HEK293 (cell line): ENCODE data around the gene IFNGR1.

Source experiments
- CTCF ChIA-PET: fragments of 350-600 bp; formaldehyde crosslinking; extraction: SDS; loops from one replicate; lab custom pipeline; 2021; ENCODE audit warnings: antibody characterized with exemption; lab: Yijun Ruan, JAX
- POLR2A ChIA-PET: fragments of 300-600 bp; formaldehyde crosslinking; extraction: SDS; loops from one replicate; lab custom pipeline; 2020; ENCODE audit warnings: antibody characterized with exemption, inconsistent platforms; lab: Yijun Ruan, JAX
- H3K27ac ChIP-seq: fragments of 200-500 bp; sonication (Bioruptor generic); 2 replicates; pipeline ENCODE4 v1.5.1; 2014; ENCODE audit warnings: low read depth, low read length, control low read depth, inconsistent platforms; ENCODE audit errors: extremely low read depth
- H3K36me3 ChIP-seq, 2 experiments: fragments of 200-500 bp in 1 of 2; sonication (Bioruptor generic) in 1 of 2; 1 replicate in 1 of 2; 2 replicates in 1 of 2; pipeline ENCODE4 v1.5.1; 2014 to 2017; ENCODE audit warnings: inconsistent platforms in 2 of 2, low read length in 2 of 2; ENCODE audit not compliant: control insufficient read depth in 2 of 2, insufficient read depth in 1 of 2
- H3K4me1 ChIP-seq: fragments of 200-500 bp; sonication (Bioruptor generic); 2 replicates; pipeline ENCODE4 v1.5.1; 2014; ENCODE audit warnings: mild to moderate bottlenecking, low read length, inconsistent platforms; ENCODE audit not compliant: control insufficient read depth, insufficient read depth
- H3K4me3 ChIP-seq: 2 replicates; pipeline ENCODE4 v1.5.1; 2011; ENCODE audit warnings: low read depth, mild to moderate bottlenecking, control low read depth, low read length, moderate library complexity
- H3K9me3 ChIP-seq: fragments of 200-500 bp; sonication (Bioruptor generic); 2 replicates; pipeline ENCODE4 v1.5.1; 2014; ENCODE audit warnings: low read depth, low read length, inconsistent platforms; ENCODE audit not compliant: control insufficient read depth, insufficient read depth
- FEZF1 ChIP-seq: fragments of 450-650 bp; formaldehyde crosslinking; IDR thresholded peaks from 2 replicates; pipeline ENCODE4 v1.5.1; 2016; ENCODE audit warnings: missing biosample characterization, missing genetic modification characterization
- RBAK ChIP-seq: fragments of 450-650 bp; formaldehyde crosslinking; IDR thresholded peaks from 2 replicates; pipeline ENCODE4 v1.5.1; 2016; ENCODE audit warnings: missing biosample characterization, missing genetic modification characterization
- SALL2 ChIP-seq: fragments of 450-650 bp; formaldehyde crosslinking; IDR thresholded peaks from 2 replicates; pipeline ENCODE4 v1.5.0; 2017; ENCODE audit warnings: missing biosample characterization, mild to moderate bottlenecking, missing genetic modification characterization, borderline replicate concordance
- SETDB1 ChIP-seq: IDR thresholded peaks from one replicate; pipeline ENCODE4 v1.6.1; 2017; ENCODE audit warnings: mild to moderate bottlenecking, low read length, moderate library complexity, mixed read lengths; ENCODE audit not compliant: insufficient read length
- TCF7L2 ChIP-seq: IDR thresholded peaks from 2 replicates; pipeline ENCODE4 v1.6.1; 2011; ENCODE audit warnings: low read depth, mild to moderate bottlenecking, inconsistent platforms, low read length, moderate library complexity, borderline replicate concordance
- ZBTB21 ChIP-seq: fragments of 450-650 bp; formaldehyde crosslinking; IDR thresholded peaks from 2 replicates; pipeline ENCODE4 v1.5.1; 2017; ENCODE audit warnings: missing biosample characterization, missing genetic modification characterization
- ZNF140 ChIP-seq: fragments of 450-650 bp; formaldehyde crosslinking; IDR thresholded peaks from 2 replicates; pipeline ENCODE4 v1.5.1; 2016; ENCODE audit warnings: missing biosample characterization, missing genetic modification characterization
- ZNF214 ChIP-seq: fragments of 450-650 bp; formaldehyde crosslinking; IDR thresholded peaks from 2 replicates; pipeline ENCODE4 v1.5.1; 2017; ENCODE audit warnings: missing biosample characterization, mild to moderate bottlenecking, missing genetic modification characterization, borderline replicate concordance
- ZNF394 ChIP-seq: fragments of 450-650 bp; formaldehyde crosslinking; IDR thresholded peaks from 2 replicates; pipeline ENCODE4 v1.5.1; 2016; ENCODE audit warnings: missing biosample characterization, missing genetic modification characterization, mild to moderate bottlenecking, moderate library complexity, borderline replicate concordance
- ZNF501 ChIP-seq: fragments of 450-650 bp; formaldehyde crosslinking; IDR thresholded peaks from 2 replicates; pipeline ENCODE4 v1.5.1; 2016; ENCODE audit warnings: missing biosample characterization, missing genetic modification characterization
- ZNF529 ChIP-seq: fragments of 450-650 bp; formaldehyde crosslinking; IDR thresholded peaks from 2 replicates; pipeline ENCODE4 v1.5.1; 2017; ENCODE audit warnings: missing genetic modification characterization, missing biosample characterization; ENCODE audit not compliant: insufficient replicate concordance
- ZNF549 ChIP-seq: fragments of 450-650 bp; IDR thresholded peaks from 2 replicates; pipeline ENCODE4 v1.5.1; 2018; ENCODE audit warnings: missing biosample characterization, missing genetic modification characterization, mild to moderate bottlenecking, inconsistent platforms, moderate library complexity
- ZNF560 ChIP-seq: fragments of 450-650 bp; formaldehyde crosslinking; IDR thresholded peaks from 2 replicates; pipeline ENCODE4 v1.5.1; 2017; ENCODE audit warnings: missing biosample characterization, missing genetic modification characterization, borderline replicate concordance
- ZNF561 ChIP-seq: fragments of 450-650 bp; IDR thresholded peaks from 2 replicates; pipeline ENCODE4 v1.5.1; 2018; ENCODE audit warnings: missing biosample characterization, missing genetic modification characterization, borderline replicate concordance
- ZNF670 ChIP-seq: fragments of 450-650 bp; formaldehyde crosslinking; IDR thresholded peaks from 2 replicates; pipeline ENCODE4 v1.5.1; 2016; ENCODE audit warnings: missing biosample characterization, missing genetic modification characterization, low read depth
- ZNF707 ChIP-seq: fragments of 450-650 bp; formaldehyde crosslinking; IDR thresholded peaks from 2 replicates; pipeline ENCODE4 v1.5.1; 2016; ENCODE audit warnings: missing biosample characterization, missing genetic modification characterization
- TF ChIP-seq, protein P1 (sequence below): fragments of 450-650 bp; formaldehyde crosslinking; IDR thresholded peaks from 2 replicates; pipeline ENCODE4 v1.5.1; 2017; ENCODE audit warnings: missing biosample characterization, missing genetic modification characterization
- TF ChIP-seq, protein P2 (sequence below): fragments of 450-650 bp; formaldehyde crosslinking; optimal IDR thresholded peaks from 2 replicates; pipeline ENCODE3; 2016; ENCODE audit warnings: missing biosample characterization, mild to moderate bottlenecking, missing genetic modification characterization
- TF ChIP-seq, protein P3 (sequence below): fragments of 450-650 bp; formaldehyde crosslinking; IDR thresholded peaks from 2 replicates; pipeline ENCODE4 v1.5.1; 2016; ENCODE audit warnings: missing biosample characterization, missing genetic modification characterization

The IFNGR1 gene

DNA sequence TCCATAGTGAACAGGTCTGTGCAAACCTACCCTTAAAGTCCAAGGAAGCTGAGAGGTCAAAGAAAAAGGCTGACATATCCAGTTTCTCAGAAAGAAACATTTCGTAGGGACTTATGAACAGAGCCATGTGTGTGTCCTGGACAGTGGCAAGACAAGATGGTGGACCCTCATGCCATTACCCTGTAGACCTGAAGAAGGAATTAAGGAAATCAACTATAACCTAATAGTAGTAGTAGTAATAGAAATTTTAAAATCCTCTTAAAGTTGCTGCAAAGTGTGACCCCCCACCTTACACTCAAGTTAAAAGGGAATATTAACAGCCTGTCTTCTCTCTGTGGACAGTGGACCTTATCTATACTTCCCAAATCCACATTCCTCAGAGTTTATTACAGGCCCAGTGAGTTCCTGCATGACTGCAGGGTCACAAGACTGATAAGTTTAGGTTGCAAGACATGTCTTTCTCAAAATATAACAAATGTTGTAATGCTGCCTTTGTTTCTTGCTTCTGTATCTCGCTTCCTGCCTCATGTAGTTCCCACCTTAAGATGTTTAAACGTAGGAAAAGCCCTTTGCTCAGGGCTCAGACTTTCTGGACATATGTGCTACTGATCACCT lies 56.4 kb downstream of the IFNGR1 start (continued):
- no peak for TF ChIP-seq ZNF707 (tag by site-specific recombination)
- TF ChIP-seq ZNF394 (tag by site-specific recombination): no peak
- TF ChIP-seq FEZF1: no peak
- TF ChIP-seq SETDB1: no peak
- no peak for TF ChIP-seq ZNF560 (tag by site-specific recombination)
- no peak for TF ChIP-seq RBAK (tag by site-specific recombination)
- no peak for TF ChIP-seq ZNF529 (tag by site-specific recombination)

DNA sequence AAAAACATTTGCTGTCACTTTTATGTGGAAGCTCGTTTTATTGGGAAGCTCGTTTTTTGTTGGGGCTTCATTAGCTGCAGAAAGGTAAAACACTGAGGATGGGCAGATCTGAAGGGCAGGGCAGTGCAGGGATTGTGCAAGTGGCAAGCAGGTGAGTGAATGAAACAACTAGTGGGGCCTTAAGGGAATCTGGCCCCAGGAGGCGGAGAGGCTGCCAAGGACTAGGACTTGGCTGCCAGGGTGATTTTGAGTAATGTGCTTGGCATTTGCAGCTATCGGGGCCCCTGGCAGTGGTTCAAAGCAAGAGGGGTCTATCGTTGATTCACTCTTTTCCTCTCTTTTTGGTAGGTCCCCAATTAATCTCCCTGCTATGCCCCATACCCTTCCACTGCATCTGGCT lies 57.2 kb downstream of the IFNGR1 start:
- no peak overlapping the region for H3K27ac ChIP-seq
- ChIA-PET POLR2A (no interaction called here), CTCF (interaction anchor here (0.6 to 1.5 kb wide), 4 partner anchors 39 to 289 kb away, joined by 3 to 4 read pairs (median 3); no protein-coding TSS in a partner anchor)
- no peak overlapping the region for H3K4me3 ChIP-seq
- TF ChIP-seq ZBTB21 (tag by site-specific recombination) (no peak), ZNF670 (tag by site-specific recombination) (no peak), ZNF549 (tag by site-specific recombination) (no peak), ZNF561 (tag by site-specific recombination) (no peak), ZNF140 (no peak), TCF7L2 (no peak), ZNF214 (tag by site-specific recombination) (no peak), ZNF501 (tag by site-specific recombination) (no peak), SALL2 (tag by site-specific recombination) (no peak)
- TF ChIP-seq, protein P1, sequence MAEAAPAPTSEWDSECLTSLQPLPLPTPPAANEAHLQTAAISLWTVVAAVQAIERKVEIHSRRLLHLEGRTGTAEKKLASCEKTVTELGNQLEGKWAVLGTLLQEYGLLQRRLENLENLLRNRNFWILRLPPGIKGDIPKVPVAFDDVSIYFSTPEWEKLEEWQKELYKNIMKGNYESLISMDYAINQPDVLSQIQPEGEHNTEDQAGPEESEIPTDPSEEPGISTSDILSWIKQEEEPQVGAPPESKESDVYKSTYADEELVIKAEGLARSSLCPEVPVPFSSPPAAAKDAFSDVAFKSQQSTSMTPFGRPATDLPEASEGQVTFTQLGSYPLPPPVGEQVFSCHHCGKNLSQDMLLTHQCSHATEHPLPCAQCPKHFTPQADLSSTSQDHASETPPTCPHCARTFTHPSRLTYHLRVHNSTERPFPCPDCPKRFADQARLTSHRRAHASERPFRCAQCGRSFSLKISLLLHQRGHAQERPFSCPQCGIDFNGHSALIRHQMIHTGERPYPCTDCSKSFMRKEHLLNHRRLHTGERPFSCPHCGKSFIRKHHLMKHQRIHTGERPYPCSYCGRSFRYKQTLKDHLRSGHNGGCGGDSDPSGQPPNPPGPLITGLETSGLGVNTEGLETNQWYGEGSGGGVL: no peak
- TF ChIP-seq, protein P2, sequence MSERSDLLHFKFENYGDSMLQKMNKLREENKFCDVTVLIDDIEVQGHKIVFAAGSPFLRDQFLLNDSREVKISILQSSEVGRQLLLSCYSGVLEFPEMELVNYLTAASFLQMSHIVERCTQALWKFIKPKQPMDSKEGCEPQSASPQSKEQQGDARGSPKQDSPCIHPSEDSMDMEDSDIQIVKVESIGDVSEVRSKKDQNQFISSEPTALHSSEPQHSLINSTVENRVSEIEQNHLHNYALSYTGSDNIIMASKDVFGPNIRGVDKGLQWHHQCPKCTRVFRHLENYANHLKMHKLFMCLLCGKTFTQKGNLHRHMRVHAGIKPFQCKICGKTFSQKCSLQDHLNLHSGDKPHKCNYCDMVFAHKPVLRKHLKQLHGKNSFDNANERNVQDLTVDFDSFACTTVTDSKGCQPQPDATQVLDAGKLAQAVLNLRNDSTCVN (tag by site-specific recombination): no peak
- H3K9me3 ChIP-seq: no peaks in the 10 kb centered on the region
- H3K4me1 ChIP-seq: no peaks in the 10 kb centered on the region
- no peaks in the 10 kb centered on the region for H3K36me3 ChIP-seq

DNA sequence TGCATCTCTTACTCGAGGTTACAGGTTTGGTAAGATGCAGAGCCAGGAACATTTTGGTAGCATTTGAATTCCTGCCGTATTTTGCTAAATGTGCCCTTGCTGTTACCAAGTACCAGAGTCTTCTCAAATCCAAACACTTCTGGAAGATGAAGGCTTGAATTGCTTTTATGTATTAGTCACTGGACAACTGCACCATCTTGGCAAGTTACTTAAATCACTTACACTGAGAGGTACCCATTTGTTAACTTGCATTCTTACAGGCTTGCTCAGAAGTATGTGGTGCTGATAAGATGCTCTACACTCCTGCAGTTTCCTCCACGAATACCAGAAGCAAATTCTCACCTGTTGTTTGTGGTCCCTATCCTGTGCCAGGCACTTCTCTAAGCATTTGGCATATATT lies 58.4 kb downstream of the IFNGR1 start:
- TF ChIP-seq, protein P3, sequence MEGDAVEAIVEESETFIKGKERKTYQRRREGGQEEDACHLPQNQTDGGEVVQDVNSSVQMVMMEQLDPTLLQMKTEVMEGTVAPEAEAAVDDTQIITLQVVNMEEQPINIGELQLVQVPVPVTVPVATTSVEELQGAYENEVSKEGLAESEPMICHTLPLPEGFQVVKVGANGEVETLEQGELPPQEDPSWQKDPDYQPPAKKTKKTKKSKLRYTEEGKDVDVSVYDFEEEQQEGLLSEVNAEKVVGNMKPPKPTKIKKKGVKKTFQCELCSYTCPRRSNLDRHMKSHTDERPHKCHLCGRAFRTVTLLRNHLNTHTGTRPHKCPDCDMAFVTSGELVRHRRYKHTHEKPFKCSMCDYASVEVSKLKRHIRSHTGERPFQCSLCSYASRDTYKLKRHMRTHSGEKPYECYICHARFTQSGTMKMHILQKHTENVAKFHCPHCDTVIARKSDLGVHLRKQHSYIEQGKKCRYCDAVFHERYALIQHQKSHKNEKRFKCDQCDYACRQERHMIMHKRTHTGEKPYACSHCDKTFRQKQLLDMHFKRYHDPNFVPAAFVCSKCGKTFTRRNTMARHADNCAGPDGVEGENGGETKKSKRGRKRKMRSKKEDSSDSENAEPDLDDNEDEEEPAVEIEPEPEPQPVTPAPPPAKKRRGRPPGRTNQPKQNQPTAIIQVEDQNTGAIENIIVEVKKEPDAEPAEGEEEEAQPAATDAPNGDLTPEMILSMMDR (tag by site-specific recombination): no peak
- Histone ChIP-seq H3K4me1 (no peaks in the 10 kb centered on the region), H3K4me3 (no peak overlapping the region), H3K36me3 (no peaks in the 10 kb centered on the region), H3K27ac (no peak overlapping the region), H3K9me3 (no peaks in the 10 kb centered on the region)
- POLR2A ChIA-PET: no interaction called here
- CTCF ChIA-PET: interaction anchor here (1.5 kb wide), 1 partner anchor 67 kb away, joined by 4 read pairs; no protein-coding TSS in a partner anchor
